Inflammatory macrophage (primary cell): ENCODE results near the gene CD82.

Experiments used
- DNase-seq, 2 donors: peaks; one replicate each; pipeline ENCODE4 v3.0.0-alpha.2; 2020 to 2022

The CD82 gene

DNA sequence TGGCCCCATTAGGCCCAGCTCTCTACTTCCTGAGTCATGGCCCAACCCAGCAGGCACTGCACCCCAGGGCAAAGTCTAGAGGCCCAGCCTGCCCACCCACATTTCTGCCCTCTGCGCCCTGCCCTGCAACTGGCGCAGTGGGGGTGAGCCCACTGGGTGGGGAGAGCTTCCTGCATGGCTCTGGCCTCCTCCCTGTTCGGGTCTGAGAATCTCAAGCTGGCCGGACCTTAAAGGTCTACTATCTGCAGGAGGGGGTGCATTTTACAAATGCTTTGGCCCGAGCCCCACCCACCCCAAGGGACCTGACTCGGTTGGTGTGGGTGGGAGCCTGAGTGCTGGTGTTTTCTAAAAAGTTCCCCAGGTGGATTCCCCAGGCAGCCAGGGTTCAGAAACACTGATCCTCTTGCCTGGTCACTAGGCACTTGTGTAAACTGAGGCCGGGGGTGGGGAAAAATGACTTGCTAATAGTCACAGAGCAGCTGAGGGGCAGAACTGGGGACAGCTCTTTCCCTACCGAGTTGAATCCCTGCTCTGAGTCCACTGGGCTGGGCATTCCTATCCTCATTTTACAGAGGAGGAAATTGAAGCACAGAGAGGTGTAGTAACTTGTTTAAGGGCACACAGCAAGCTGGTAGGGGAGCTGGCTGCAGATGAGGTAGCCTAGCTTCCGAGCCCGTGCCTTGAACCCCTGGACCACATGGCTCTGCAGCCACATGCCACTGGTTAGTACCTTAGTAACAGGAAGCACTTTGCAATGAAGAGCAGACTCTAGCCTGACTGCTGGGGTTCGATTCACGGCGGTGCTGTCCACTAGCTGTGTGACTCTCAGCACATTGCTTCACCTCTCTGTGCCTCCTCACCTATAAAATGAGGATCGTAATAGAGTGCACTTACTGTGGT, 36.3 kb downstream of the CD82 start:
- DNase-seq: no peak

DNA sequence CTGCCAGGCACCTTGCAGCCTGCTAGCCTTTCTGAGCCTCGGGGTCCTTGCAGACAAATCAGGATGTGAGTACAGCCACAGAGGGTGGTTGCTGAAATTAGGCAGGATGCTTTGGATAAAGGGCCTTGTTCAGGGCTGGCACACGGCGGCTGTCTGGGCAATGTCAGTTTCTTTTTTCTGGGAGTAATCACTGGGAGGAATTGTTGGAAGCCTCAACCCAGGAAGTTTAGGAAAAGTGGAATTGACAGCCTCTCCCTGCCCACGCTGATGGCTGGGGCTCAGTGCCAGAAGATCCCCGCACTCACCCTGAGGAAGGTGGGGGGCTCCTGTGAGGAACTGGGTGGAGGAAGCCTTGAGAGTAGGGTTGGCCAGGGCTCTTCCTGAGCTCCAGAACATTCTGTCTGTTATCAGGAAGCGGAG, 37.4 kb downstream of the CD82 start:
- DNase-seq: no peak

DNA sequence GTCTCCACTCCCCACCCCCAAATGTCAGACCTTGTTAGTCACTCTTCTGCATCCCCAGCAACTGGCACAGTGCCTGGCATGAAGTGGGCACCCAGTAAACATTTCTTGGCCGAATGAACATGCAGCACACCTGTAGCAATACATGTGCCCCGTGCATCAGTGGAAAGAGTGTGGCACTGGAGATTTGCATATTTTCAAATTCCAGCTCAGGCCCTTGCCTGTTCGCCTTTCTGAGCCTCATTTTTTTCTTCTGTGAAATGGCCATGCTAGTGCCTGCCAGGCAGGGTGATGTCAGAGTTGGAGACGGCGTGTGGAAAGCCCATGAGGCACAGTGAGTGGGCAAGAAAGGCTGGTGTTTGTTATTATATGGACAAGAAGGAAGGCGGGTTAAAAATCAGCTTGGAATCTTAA, 38.7 kb downstream of the CD82 start:
- DNase-seq: no peak

DNA sequence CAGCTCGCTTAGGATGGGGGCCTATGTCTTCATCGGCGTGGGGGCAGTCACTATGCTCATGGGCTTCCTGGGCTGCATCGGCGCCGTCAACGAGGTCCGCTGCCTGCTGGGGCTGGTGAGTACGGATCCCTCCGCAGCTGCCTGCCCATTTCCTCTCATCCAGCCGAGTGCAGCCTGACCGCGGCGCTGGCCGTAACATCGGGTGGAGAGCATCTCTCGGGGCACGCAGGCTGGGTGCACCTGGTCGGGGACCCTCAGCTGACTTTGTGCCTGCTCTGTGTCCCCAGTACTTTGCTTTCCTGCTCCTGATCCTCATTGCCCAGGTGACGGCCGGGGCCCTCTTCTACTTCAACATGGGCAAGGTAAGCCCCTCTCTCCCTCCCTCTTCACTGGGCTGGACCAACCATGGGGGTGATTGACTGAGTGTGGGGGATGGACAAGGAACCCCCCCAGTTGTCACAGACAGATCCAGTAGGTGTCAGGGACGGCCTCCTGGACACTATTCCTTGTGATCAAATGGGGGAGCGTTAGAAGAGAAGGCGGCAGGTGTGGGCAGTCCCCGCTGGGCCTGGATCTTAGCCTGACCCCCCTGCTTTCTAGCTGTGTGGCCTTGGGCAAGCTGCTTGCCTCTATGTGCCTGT, 39.7 kb downstream of the CD82 start:
- no peak for DNase-seq

- DNase-seq: no peak
Measured at GRCh38 chr11:44605965-44606364, 40.5 kb downstream of the CD82 start.

GRCh38 chr11:44606472-44606871, 41.0 kb downstream of the CD82 start:
- DNase-seq: no peak

DNA sequence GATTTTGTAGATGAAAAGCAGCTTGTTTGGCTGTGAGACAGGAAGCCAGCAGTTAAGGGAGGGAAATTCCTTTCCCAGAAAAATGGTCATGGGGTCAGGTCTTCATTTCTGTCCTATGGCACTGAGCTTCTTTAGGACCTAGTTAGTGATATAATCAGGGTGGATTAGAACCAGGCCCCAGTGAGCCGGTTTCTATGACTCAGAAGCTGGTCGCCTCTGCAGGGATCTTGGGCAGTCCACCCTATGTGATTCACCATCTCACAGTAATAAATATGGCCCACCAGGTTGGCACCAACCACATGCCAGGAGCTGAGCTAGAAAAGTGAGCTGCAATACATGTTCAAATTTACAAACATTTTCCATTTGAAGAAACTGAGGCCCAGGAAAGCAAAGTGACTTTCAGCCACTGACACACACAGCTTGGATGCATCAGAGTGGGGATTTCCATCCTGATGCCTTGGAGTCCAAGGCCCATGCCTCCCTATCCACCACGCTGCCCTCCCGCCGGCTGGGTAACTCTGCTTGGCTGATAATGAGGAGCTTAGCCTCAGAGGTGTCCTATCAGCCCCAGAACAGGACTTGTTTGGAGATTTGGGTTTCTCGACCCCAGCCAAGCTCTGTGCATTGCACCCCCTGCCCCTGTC, 42.0 kb downstream of the CD82 start:
- DNase-seq: no peak

- DNase-seq: no peak
Measured at GRCh38 chr11:44607987-44608386, 42.5 kb downstream of the CD82 start.

GRCh38 chr11:44608651-44608990, 43.2 kb downstream of the CD82 start:
- no peak for DNase-seq

GRCh38 chr11:44608991-44609782, 43.7 kb downstream of the CD82 start:
- DNase-seq: peak; percentile 10 to 52

- DNase-seq: no peak
Measured at GRCh38 chr11:44609783-44610155, 44.3 kb downstream of the CD82 start.

- DNase-seq: peak; percentile 47 to 81
Measured at GRCh38 chr11:44610186-44610955, 44.9 kb downstream of the CD82 start.

- DNase-seq: peak in 1 of 2 donors; percentile 29
Measured at GRCh38 chr11:44611088-44611487, 45.6 kb downstream of the CD82 start.

DNA sequence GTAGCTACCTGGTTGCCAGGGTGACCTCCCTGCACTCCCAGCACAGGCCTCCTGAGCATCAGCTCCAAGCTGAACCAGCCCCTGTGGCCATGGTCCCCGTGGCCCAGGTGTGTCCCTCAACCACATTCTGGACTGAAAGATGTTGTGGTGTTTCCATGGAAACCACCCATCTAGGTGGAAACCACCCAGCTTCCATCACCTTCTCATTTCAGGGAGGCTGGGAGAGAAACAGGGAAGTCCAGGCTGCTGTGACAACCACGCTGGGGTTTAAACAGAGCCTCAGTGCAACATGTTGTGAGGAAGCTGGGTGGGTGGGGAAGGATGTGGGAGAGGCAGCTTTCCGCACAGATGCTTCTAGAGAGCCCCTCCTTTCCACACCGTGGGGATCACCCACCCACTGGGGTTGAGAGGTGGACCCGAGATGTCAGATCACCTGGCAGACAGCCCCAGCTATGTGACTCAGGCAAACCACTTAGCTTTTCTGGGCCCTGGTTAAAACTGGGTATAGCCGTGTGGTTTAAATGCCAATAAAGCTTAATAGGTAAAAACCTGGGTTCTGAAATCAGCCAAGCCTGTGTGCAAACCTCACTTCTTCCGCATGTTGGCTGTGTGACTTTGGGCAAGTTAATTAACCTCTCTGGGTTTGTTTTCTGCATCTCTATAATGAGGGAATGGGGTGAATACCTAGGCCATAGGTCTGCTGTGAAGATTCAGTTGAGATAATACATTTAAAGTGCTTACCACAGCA, 46.4 kb downstream of the CD82 start:
- DNase-seq: peak; percentile 56 to 82

GRCh38 chr11:44613153-44613552, 47.7 kb downstream of the CD82 start:
- DNase-seq: no peak

DNA sequence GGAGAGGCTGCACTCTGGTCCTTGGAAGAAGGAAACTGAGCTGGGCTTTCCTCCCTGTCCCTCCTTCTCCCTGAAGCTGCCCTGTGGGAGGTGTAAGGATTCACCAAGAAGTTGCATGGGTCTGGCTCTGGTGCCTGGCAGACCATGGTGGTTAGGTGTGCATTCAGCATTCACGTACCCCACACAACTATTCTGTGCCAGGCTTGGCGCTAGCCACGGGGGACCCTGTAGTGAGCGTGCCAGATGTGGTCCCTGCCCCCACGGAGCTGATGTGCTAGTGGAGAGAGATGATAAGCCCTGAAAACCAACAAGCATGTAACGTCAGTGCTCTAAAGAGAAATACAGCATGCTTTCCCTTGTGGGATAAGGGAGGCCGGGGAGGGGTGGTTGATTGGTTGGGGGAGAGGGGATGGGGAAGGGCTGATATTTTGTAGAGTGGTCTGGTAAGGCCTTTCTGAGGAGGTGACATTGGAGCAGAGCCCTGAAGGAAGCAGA, 48.9 kb downstream of the CD82 start:
- DNase-seq: no peak

GRCh38 chr11:44615041-44615755, 49.7 kb downstream of the CD82 start:
- no peak for DNase-seq

DNA sequence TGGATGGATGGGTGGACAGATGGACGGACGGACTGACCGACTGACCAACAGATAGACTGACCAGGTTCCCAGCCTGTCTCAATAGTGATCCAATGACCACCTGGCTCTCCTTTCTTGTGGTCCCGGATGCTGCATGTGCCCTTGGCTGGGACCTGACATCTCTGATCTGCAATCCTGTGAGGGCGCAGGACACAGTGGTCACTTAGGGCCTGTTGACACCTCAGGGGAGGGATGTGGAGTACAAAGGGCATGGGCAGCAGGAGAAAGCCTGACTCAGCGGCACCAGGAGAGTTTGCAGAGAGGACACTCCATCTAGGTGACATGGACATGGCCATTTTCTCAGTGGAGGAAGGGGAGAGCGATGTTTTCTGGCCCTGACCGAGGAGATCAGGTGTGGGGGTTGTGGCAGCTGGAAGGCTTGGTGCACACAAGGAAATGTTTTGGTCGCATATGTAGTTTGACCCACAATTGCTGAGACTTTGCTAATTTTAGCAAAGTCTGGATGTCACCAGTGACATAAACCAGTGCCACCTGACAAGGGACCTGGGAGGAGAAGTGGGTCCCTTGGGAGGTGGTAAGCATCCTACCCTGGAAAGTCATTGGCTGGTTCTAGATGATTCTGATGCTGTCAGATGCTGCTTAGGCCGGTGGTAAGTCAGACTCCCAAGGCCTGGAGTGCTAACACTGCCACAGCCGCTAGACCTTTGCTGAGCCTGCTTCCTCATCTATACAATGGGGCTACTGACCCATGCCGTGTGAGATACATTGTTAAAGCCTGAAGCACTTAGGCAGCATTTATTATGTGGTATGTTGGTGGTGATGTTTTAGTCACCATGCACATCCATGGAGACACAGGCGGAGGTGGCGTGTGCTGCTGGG, 50.7 kb downstream of the CD82 start:
- DNase-seq: no peak

- DNase-seq: no peak
Measured at GRCh38 chr11:44617671-44618461, 52.4 kb downstream of the CD82 start.
